Upper lobe of right lung (tissue), 1 donor: ENCODE measurements around the gene PRR16. TPM values are rescaled to one million over a fixed set of nuclear protein-coding genes. Genes with fewer than 3 reads are reported as not detected.

Experiments used
- ATAC-seq: fragments of 200-7000 bp; cut with Tn5 transposase; one replicate; pipeline ENCODE4 v1.9.1; 2020; ENCODE audit warnings: mild to moderate bottlenecking, moderate library complexity
- DNase-seq: peaks from one replicate; pipeline ENCODE4 v3.0.0-alpha.2; 2020
- H3K27ac ChIP-seq: fragments of 200-600 bp; one replicate; pipeline ENCODE4 v1.8.0; 2022
- H3K27me3 ChIP-seq: fragments of 200-600 bp; one replicate; pipeline ENCODE4 v1.8.0; 2022; ENCODE audit warnings: mild to moderate bottlenecking
- H3K36me3 ChIP-seq: fragments of 200-600 bp; one replicate; pipeline ENCODE4 v1.8.0; 2022
- H3K4me1 ChIP-seq: fragments of 200-600 bp; one replicate; pipeline ENCODE4 v1.8.0; 2022
- H3K4me3 ChIP-seq: fragments of 200-600 bp; one replicate; pipeline ENCODE4 v1.8.0; 2022; ENCODE audit warnings: mild to moderate bottlenecking
- H3K9me3 ChIP-seq: fragments of 200-600 bp; one replicate; pipeline ENCODE4 v1.8.0; 2022
- intact Hi-C: fragments of 100-400 bp; cut with DNase I; formaldehyde crosslinking; loops from one replicate; pipeline ENCODE4 v1.11.0; 2022
- total RNA-seq: library from RNA; stranded (reverse); fragmentation: NEBNext Ultra II Directional; extraction: Animal tissue kit (Norgen Biotek cat#: 25700); gene quantifications from one replicate; pipeline ENCODE4 v1.2.1, GENCODE V29; 2021
- TF ChIP-seq, protein P1 (sequence below): fragments of 200-600 bp; IDR thresholded peaks from one replicate; pipeline ENCODE4 v1.8.0; 2022; ENCODE audit warnings: antibody characterized with exemption
- donor health status: DM: no; HTN: yes; CAD: no; lungs with severe emphysema.

PRR16 gene
- total RNA-seq, 1 donor from 2014 or later: 3.1 TPM

DNA sequence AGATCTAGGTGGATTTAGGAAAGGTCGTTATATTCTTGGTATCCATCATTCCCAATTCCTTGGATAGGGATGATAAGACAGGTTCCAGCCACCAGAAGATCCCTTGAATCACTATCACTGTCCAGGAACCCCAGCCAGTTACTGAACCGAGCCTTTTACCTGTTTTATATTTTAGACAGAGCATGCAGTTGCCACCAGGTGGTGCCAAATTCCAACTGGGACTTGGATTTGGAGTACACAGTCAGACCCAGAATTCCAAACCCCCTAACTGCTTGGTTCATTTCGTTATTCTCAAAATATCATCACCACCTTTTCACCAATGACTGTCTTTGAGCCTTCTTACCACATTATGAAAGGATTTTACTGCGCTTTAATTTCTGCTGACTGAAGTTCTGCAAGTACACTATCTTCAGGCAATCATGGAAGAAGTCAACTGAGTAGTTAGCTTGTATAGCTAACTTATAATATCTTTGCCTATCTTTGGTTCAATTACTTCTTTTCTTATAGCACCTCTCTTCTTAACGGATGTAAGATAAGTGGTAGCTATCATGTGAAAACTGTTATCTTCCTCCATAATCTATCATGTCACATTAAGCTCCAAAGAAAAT, 191.8 kb downstream of the PRR16 start:
- TF ChIP-seq, protein P1, sequence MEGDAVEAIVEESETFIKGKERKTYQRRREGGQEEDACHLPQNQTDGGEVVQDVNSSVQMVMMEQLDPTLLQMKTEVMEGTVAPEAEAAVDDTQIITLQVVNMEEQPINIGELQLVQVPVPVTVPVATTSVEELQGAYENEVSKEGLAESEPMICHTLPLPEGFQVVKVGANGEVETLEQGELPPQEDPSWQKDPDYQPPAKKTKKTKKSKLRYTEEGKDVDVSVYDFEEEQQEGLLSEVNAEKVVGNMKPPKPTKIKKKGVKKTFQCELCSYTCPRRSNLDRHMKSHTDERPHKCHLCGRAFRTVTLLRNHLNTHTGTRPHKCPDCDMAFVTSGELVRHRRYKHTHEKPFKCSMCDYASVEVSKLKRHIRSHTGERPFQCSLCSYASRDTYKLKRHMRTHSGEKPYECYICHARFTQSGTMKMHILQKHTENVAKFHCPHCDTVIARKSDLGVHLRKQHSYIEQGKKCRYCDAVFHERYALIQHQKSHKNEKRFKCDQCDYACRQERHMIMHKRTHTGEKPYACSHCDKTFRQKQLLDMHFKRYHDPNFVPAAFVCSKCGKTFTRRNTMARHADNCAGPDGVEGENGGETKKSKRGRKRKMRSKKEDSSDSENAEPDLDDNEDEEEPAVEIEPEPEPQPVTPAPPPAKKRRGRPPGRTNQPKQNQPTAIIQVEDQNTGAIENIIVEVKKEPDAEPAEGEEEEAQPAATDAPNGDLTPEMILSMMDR: peak; percentile 48
- Histone ChIP-seq H3K9me3 (no peaks in the 10 kb centered on the region), H3K27ac (no peak overlapping the region), H3K27me3 (no peaks in the 10 kb centered on the region), H3K4me1 (no peaks in the 10 kb centered on the region), H3K36me3 (no peaks in the 10 kb centered on the region), H3K4me3 (no peak overlapping the region)
- no peak for DNase-seq
- peak; percentile 39 for ATAC-seq
- intact Hi-C loops: no loop called here

DNA sequence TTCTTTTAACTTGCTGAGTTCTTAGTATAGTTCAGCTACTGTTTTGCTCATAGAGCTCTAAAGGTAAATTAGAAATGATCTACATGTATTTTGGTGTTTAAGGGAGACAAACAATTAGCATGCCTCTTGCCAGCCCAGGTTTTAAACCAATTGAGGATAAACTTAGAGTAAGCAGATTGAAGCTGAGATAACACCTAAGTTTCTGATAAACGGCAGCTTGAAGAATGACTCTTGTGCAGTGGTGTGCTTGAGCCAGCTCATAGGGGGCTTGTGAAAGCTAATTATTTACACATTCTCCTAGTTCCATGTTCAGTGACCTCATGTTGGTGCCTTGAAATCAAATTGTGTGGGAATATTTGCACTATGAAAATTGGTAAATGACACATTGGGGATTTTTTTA, 193.0 kb downstream of the PRR16 start:
- no peak overlapping the region for H3K4me3 ChIP-seq
- intact Hi-C loops: no loop called here
- no peaks in the 10 kb centered on the region for H3K4me1 ChIP-seq
- no peaks in the 10 kb centered on the region for H3K9me3 ChIP-seq
- H3K27ac ChIP-seq: no peak overlapping the region
- no peak for DNase-seq
- TF ChIP-seq, protein P1: no peak
- ATAC-seq: no peak
- H3K36me3 ChIP-seq: no peaks in the 10 kb centered on the region
- no peaks in the 10 kb centered on the region for H3K27me3 ChIP-seq

DNA sequence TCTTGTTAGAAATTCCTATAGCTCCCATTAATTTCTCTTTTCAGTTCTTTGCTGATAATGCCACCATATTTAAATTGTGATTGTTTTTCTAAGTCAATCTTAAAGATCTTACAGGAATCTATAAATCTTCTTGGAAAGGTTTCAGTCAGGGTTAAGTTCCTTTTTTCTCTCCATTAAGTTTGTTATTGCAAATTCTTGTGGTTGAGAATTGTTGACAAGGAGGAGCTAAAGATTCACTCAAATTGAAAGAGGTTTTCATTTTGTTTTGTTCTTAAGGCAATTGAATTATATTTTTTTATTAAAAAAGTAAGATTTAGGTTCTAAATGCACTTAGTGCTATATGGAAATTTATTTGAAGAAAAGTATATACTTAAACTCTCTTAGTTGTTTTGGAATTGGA, 213.4 kb downstream of the PRR16 start:
- TF ChIP-seq, protein P1: no peak
- ATAC-seq: no peak

DNA sequence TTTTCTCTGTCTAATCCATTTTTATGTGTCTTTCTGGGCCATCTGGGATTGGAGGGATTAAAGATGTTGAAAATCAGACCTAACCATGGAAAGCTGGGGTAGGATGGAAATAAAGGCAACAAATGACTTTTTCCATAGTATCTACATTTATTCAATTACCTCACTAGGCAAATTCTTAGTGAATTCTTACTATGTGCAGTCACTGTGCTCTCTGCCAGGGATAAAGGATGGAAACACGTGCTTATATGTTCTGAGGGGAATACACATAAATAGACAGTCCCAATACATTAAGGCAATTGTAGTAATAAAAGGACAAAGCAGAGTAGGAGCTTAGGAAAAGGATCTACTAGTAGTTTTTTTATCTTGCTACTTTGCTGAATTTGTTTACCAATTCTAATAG, 214.2 kb downstream of the PRR16 start:
- Histone ChIP-seq H3K4me3 (no peak overlapping the region), H3K36me3 (no peaks in the 10 kb centered on the region), H3K27ac (no peak overlapping the region), H3K9me3 (no peaks in the 10 kb centered on the region), H3K4me1 (no peaks in the 10 kb centered on the region), H3K27me3 (no peaks in the 10 kb centered on the region)
- intact Hi-C loops: no loop called here
- ATAC-seq (no peak), DNase-seq (no peak)
- TF ChIP-seq, protein P1: no peak

More for the DNA sequence above, 213.4 kb downstream of the PRR16 start:
- no peaks in the 10 kb centered on the region for H3K27me3 ChIP-seq
- no peak overlapping the region for H3K4me3 ChIP-seq
- no peaks in the 10 kb centered on the region for H3K9me3 ChIP-seq
- no peaks in the 10 kb centered on the region for H3K4me1 ChIP-seq
- H3K36me3 ChIP-seq: no peaks in the 10 kb centered on the region
- no peak overlapping the region for H3K27ac ChIP-seq
- intact Hi-C loops: no loop called here
- no peak for DNase-seq

DNA sequence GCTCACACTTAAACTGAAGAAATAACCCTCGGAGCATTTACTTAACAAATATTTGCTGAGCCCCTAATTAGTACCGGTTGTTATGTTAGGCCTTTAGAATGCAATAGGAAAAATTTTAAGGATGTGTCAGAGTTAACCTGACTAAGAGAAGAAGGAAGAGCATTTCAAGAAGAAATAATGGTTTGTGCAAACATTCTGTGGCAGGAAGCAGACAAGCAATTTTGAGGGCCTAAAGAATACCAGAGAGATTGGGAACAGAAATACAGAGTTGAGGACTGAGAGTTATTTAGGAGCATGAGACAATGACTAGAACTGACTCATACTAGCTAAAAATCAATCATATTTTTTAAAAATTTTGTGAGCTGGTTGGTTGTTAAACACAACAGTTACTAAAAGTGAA, 218.8 kb downstream of the PRR16 start:
- intact Hi-C loops: no loop called here
- no peak for DNase-seq
- TF ChIP-seq, protein P1: no peak
- Histone ChIP-seq H3K36me3 (no peaks in the 10 kb centered on the region), H3K27ac (no peak overlapping the region), H3K27me3 (no peaks in the 10 kb centered on the region), H3K4me1 (no peaks in the 10 kb centered on the region), H3K9me3 (no peaks in the 10 kb centered on the region), H3K4me3 (no peak overlapping the region)
- no peak for ATAC-seq

DNA sequence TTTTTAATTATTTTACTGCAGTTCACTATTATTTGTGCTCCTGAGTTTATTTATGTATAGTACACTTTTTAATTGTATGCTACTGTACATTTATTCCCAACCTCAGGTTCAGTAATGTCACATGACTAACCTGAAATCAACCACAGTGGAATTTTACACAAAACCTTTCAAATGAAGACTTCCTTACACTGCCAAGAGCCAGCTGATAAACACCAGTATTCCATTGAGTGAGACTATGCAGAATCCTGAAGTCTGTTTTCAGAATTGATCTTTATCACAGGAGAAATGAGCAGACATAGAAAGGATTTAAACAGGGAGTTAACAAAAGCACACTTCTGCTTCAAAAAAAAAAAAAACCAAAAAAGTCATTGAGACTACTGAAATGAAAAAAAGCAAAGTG, 219.5 kb downstream of the PRR16 start:
- Histone ChIP-seq H3K9me3 (no peaks in the 10 kb centered on the region), H3K27ac (no peak overlapping the region), H3K27me3 (no peaks in the 10 kb centered on the region), H3K36me3 (no peaks in the 10 kb centered on the region), H3K4me1 (no peaks in the 10 kb centered on the region), H3K4me3 (no peak overlapping the region)
- DNase-seq (no peak), ATAC-seq (no peak)
- intact Hi-C loops: no loop called here
- TF ChIP-seq, protein P1: no peak
